ENCODE results near the gene FH.

The FH gene

DNA sequence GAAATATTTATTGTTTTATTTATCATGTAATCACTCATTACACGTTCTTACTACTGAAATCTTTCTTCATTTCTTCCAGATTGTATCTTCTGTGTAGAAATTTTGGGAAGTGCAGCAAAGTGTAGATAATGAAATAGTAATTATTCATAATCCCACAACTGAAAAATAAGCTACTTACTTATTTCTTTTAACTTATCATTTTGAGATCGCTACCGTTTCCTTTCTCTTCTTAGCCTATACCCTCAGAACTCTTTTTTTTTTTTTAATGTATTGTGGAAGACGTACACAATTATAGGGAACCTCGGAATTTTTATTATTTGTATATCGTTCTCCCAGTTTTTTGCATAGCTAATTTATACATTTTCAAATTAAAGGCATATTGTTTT is 518 bp upstream of the FH start:
- no peak for DNase-seq

DNA sequence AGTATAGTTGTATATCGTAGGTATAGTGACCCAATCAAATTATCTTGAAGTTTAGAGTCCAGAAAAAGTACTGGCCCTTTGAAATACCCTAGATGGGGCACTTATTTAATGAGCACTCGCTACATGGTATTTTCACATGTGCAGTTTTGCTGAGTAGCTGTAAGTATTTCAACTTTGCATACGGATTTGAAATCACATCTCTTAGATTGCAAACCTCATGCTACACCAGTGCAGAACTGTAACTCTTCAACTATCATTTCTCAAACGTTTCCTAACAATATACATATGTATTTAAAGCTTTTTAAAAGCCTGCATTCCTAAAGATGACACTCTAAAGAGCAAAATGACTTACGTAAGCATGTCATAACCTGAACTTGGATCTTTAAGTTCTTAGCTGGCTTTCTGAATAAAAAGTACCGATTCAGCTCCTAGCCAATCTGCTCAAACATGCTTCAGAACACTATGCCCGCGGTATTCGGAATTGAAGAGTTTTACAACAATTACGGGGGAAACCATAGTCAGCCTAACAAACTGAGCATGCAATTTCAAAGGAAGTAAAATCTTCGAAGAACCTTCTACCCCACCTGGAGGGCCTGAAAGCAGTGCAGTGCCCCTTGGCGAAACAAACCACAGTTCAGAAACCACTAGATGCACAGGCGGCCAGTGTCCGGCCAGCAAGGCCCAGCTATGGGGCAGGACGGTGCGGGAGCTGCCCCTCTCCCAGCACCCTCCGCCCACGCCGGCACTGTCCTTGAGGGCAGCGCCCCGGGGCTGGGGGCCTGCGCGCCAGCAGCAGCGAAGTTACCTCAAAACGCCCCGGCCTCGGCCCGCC is 863 bp downstream of the FH start:
- peak in 1 of 2 experiments; percentile 24 for DNase-seq

DNA sequence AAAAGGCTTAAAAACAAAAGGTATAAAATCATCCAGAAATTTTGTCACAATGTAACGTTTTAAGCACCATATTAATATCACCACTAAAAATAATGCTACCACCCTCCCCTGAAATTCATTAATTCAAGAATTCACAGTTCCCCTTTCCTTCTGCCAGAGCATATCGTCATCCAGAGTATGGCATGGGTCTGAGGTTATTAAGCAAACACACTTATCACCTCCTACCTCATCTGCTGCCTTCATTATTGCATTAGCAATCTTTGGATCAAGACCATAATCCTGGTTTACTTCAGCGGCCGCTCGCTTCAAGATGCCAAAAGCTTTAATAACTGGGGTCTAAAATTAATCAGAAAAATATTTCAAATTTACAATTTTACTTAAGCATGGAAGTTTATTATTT is 6.2 kb downstream of the FH start:
- DNase-seq: no peak

DNA sequence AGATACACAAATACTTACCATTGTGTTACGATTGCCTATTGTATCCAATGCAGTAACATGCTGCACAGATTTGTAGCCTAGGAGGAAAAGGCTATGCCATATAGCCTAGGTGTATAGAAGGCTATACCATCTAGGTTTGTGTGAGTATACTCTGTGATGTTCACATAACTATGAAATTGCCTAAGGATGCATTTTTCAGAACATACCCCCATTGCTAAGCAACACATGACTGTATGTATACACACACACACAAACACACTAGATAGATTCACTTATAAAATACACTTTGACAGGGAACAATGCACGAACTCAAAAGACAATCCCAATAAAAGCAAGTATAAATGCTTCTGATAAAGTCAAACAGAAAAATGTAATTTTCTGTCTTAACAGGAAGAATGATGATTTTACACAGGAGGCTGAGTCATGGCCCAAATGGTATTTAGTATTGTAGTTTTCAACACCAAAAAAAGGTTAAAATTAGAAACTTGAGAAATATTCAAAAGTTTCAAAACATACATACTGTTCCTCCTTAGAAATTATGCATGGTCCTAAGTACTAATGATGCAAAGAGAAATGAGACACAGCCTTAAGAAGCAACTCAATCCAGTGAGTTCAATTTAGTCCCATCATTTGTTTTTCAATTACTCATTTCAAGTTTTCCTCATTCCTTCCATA is 12.2 kb downstream of the FH start:
- no peak for DNase-seq

DNA sequence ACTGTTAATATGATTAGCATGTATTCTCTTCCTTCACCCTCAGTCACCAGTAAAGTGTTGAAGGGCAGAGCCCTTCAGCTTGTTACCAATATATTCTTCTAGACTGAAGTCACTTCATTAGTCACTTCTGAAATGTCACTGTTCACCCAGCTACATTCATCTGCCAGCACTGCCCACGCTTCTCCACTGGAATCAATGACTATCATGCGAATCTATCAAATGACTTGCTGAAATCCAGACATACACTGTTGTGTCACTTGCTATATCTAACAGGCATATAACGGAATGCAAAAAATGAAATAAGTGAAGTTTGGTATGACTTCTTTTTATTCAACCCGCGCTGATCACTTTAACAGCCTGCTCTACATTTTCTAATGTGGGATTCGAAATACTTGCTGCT is 16.1 kb downstream of the FH start:
- no peak for DNase-seq

DNA sequence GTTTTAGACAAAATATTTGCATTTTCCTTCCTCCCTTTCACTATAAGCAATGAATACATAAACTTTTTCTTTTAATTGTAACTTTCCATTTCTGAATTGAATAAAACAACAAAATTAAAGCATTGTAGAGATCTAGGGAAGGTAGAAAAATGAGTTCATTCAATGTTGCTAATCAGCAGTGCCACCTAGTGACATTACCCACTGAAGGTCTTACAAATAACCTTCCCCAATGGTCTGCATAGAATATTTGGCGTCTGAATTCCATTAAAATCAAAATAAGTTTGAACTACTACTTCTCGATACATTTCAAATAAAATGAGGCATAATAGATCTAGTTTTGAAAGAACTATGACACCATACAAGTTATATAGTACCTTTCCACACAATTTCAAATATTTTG is 19.6 kb downstream of the FH start:
- peak in 1 of 2 experiments; percentile 2 for DNase-seq

DNA sequence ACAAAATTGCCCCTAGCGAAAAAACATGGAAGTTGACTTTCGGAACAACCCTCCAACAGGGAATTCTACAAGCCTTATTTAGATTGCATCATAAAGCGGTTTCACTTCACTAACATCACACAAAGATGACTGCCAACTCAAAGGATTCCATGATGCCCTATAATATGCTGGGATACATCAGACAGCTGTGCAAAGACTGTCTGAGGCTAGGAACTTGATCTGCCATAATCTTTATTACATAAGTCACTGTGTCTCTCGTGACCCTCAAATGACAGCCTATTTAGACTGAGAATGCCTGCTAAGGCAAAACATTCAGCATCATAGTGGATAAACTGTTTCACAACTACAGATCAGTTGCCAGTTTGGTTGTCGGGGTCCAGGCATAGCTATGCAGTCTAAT is 23.8 kb downstream of the FH start:
- no peak for DNase-seq

DNA sequence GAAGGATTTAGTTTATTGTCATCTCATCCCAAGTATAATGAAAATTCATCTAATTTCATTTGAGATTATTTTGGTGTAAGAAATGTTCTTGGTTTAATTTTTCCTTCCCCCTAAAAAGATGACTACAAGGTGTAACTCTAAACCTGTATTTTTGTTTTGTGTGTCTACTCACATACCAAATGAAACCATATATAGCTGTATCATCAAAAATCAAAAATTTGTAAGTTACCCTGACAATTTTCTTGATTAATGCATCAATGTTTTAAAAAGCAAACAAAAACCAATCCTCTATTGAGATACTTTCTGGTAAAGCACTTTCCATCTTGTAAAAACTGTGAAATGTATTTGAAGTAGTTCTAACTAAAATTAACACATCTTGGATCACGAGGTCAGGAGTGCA is 30.8 kb downstream of the FH start:
- no peak for DNase-seq

DNA sequence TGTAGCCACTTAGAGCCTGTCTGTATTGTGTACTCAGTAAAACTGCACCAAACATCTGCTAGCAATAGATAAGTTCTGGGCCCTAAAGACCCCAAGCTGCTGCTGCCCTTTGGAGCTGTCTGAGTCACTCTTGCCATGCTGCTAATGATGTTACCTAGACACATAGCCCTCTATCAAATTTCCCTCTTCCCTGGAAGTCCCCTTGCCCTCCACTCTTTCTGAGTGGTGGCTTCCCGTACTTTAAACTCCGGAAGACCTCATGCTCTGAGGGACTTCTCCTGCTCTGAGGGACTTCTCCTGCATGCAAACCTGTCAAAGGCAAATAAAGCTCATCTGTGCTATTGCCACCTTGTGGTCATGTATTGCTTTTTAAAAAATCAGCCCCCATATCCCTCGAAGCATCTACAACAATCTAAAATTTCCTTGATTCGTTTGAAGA is 34.0 kb downstream of the FH start:
- DNase-seq: peak in 1 of 2 experiments; percentile 18

DNA sequence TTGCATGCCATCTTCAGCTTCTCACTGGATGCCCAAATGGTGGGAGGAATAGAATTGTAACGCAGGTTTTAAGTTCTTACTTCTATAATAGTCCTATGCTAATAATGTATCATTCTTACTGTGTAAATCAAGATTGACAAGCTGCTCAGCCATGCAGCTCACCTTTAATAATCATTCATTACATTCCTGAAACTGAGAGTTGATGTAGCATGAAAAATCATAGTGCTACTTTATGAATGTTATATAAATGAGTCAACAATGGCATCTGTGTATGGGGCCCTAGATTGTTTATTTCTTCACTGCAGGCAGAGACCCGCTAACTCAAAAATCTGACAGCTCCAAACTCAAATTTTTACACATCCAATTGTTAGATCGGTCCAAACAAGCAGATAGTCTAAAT is 34.4 kb downstream of the FH start:
- no peak for DNase-seq

DNA sequence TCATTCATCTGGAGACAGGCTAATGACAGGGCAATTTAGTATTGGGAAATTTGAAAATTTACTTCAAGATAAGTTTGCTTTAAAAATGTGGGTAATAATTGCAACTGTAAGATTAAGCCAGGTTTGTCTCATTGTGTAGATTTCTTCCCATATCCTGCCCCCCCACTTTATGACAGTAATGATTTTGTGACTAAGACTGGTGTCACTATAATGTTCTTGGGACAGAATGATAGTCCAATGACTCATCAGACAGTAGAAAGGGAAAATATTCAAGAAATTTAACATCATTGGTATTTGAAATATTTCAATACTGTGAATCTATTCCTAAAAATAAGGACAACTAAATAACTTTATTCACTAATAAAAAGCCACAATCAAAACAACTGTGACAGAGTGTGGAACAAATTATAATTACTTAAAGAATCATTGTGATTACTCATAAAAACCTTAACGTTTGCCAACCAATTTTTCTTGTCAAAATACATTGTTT is 36.7 kb downstream of the FH start:
- DNase-seq: no peak

DNA sequence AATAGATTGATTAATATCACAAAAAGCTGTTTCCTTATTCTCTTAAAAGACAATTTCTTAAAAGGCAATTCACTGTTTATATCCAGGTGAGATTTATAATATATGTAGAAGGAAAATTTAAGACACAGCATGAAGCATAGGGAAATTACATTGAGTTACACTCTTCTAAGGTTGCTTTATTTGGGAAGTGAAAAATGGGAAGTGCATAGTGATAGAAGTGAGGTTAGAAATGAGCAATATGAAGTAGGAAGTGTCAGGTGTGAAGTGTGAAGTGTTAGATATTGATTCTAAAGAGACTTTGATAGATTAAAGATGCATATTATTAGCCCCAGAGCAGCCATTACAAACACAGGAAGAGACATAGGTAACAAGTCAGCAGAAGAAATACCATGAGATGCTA is 40.3 kb downstream of the FH start:
- DNase-seq: no peak

DNA sequence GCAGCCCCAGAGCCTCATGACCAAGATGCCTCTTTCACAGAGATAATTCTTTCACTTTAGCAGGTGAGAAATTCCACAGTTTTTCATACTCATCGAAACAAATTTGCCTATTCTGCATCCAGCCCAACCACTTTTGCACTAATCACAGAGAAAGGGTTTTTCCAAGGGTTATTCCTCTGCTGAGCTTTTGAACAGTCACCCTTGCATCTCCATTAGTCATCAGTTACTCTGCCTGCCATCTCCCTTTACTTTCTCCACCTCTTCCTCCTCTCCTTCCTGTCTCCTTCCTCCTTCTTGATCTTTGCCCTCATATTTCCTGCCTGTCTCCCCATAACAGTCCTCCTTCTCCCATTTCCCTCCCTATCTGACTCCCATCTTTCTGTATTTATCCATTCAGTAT is 43.9 kb downstream of the FH start:
- DNase-seq: no peak

DNA sequence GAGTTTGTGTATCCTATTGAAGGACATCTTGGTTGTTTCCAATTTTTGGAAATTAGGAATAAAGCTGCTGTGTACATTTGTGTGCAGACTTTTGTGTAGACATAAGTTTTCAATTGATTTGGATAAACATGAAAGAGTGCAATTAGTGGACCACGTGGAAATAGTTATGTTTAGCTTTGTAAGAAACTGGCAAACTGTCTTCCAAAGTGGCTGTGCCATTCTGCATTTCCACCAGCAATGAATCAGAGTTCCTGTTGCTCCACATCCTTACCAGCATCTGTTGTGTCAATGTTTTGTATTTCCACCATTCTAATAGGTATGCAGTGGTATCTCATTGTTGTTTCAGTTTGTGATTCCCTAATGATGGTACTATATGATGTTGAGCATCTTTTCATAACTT is 46.5 kb downstream of the FH start:
- DNase-seq: no peak

DNA sequence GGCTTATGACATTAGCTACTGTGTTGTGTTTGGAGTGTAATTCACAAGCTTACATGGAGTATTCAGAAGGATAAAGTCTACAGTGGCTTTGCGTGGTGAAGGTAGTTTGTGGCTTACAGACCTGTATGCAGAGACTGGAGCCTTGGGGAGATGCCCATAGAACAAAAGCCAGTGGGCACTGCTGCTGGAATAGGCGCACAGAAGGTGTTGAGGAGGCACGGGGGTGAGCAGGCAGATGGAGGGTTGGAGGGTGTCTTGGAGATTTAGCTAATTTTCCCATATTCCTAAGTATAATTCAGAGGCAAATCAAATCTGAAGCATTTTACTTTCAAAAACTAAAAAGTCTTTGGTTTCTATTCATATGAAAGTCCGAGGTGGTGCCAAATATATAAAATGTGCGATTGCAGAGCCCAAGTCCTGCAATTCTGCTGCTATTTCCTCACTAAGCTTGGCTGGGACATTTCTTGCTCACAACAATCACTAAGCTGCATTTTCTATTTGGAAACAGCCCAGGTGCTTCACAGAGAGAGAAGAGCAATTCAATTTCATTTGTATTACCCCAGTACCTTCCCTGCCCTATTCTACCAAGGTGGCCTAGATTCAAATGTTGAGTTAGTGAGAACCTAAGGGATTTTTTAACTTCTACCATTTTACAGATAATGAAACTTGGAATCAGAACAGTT is 48.5 kb downstream of the FH start:
- DNase-seq: no peak

DNA sequence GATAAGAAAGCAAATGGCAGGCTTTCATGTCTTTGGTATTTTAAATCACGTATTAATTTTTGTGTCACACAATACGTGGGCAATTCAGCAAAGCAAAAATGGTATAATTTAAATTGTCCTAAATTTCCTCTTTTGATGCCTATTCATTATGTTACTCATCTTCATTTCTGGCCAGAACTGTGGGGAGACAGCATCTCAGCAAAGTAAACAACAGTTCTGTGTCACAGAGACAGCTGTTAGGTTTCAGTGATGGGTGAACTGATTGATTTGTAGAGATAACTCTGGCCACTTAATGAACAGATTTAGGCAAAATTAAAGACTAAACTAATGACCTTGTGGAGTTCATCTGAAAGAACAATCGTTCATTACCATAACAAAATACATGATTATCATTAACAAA is 49.2 kb downstream of the FH start:
- no peak for DNase-seq

DNA sequence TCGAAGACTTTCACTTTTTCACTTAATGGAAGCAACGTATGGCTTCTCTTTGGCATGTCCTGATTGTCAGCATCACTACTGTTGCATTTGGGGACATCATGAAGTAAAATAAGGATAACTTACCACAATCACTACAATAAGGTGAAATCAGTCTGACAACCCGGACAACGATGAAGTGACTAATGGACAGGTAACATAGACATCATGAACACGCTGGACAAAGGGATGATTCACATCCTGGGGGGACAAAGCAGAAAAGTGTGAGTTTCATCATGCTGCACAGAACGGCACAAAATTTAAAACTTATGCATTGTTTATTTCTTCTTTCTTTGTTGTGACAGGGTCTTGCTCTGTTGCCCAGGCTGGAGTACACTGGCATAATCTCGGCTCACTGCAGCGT is 53.9 kb downstream of the FH start:
- no peak for DNase-seq

DNA sequence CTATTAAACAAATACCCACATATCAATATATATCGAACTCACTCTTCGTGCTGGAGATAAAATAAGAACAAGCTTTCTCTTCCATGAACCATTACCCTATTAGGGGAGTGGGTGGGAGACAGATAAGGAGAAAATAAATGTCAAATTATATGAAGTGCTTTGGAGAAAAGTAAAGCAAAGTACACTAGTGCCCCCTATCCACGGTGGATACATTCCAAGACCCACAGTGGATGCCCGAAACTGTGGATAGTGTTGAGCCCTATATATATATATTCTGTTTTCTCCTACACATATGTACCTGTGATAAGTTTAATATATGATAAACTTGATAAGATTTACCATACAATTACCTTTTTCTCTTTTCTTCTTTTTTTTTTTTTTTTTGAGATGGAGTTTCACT is 54.6 kb downstream of the FH start:
- DNase-seq: no peak

DNA sequence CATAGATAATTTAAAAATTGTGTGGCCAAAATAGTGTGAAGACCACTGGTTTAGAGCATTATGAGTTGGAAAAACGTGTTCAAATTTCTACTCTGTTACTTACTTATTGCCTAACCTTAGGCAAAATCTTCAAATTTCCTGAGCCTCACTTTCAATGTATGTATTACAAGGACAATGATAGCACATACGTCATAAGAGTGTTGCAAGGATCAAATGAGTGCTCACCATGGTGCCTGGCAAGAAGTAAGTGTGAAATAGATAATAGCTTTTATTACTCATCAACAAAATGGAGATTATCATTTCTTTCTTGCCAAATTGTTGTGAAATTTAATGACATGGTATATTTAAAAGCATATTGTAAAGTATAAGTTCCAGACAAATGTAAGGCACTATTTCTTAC is 57.2 kb downstream of the FH start:
- DNase-seq: no peak

DNA sequence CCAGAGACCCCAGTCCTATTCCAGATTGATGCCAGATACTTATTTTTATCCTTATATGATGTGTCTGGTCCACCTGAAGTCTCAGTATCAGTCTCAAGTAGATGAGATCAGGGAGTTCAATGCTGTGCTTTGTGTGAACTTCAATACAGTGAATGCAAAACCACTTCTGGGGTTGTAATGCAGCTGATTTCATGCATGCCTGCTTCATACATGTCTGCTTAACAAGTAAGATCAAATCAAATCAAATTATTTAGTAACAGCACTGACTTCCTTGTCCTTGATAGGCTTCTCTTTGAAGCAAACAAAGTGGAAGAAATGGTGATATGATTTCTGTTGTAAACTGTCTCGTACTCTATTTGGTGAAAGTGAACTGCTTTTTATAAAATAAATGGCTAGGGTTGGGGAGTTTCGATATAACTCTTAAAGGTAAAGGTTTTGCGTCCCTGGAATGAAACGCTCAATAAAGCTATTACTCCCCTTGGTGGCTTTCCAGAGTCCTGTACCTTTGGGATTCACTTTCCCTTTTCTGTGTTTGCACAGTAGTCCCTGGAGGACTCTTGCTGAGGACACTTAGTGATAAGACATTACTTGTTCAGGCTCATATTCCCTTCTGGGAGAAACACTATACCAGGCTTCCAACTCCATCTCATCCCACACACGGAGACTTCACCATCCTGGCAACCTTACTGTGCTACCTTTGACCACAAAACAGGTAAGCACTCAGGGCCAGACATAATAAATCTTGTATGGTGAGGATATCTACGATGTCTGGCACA is 59.3 kb downstream of the FH start:
- no peak for DNase-seq

DNA sequence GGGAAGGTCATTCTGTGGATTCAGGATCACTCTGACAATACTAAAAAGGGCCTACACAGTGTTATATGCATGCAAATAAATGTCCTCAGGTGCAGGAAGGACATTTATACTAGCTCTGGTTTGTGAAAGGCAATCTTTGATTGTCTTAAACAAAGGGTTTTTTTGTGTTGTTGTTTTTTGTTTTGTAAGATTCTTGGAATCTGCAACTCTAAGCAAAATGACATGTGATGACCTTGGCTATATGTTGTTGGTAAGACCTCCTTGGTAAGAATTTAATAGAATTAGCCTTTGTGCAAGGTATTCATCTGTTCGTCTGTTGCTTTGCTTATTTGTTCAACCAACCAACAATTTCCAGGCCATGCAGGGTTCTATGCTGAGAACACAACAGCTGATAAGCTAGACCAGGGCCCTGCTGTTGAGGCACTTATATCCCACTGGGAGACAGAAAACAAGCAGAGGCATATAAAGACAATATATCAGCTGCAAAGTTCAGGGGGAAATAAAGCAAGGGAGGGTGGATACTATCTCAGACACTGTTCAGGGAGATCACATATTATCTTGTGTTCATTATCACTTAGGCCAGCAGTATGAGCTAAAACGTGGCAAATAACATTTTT is 60.3 kb downstream of the FH start:
- no peak for DNase-seq

DNA sequence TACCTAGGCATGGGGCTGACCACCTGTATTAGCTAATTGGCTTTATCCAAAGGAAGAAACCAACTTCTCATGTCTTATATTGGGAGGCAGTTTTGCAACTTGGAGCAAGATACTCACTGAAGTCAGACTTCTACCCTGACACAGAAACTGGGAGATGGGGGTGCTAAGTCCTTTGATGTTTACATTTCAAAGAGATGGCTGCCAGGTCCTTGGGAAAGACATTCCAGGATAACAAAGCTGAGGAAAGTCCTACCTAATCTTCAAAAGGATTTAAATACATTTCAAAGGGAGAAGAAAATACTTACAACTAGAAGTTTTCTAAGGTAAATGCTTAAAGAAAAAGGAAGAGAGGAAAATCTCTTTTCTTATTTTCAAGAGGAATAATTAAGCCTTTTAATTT is 62.1 kb downstream of the FH start:
- DNase-seq: no peak

DNA sequence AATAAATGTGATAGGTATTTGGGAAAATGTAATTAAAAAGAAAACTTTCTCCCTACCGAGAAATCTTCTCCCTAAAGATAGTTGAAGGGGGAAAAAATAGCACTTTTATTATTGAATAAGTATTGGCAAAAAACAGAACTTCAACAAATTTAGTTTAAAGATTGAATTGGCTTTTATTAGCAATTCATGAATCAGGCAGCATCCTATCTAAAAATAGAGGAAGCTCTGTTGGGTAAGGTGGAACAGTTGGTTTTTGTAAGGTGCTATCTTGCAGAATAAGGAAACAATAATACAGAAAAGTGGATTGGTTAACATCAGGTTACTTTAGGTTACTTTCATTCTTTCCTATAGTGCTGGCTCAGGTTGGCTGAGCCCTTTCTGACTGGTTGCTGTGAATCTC is 62.8 kb downstream of the FH start:
- DNase-seq: no peak
